Lung (tissue), 12 donors: Measurements from ENCODE around the gene PNMA8C. TPM values are rescaled to one million over a fixed set of nuclear protein-coding genes. Genes with fewer than 3 reads are reported as not detected.

ENCODE experiments used
- ATAC-seq: fragments of 200-7000 bp; cut with Tn5 transposase; one replicate; pipeline ENCODE4 v1.9.1; 2020; ENCODE audit warnings: moderate number of reproducible peaks; ENCODE audit not compliant: insufficient read depth, low FRiP score
- DNase-seq, 3 donors: peaks; one replicate each; pipeline ENCODE4 v3.0.0-alpha.2; 2013 to 2017
- H3K27ac ChIP-seq, 2 donors: one replicate each; pipeline ENCODE4 v1.5.1; 2013; ENCODE audit warnings: mild to moderate bottlenecking in 2 of 2, moderate library complexity in 2 of 2, control low read depth in 1 of 2, inconsistent platforms in 1 of 2, low read depth in 1 of 2, low read length in 1 of 2
- H3K27me3 ChIP-seq, 3 donors: one replicate each; pipeline ENCODE4 v1.5.1; 2013; ENCODE audit warnings: low read length in 2 of 3; ENCODE audit not compliant: control insufficient read depth in 3 of 3, insufficient read depth in 3 of 3
- H3K36me3 ChIP-seq, 4 donors: one replicate each; pipeline ENCODE4 v1.5.1; 2013; ENCODE audit warnings: low read length in 4 of 4, mild to moderate bottlenecking in 1 of 4, moderate library complexity in 1 of 4; ENCODE audit not compliant: control insufficient read depth in 4 of 4, insufficient read depth in 4 of 4
- H3K4me1 ChIP-seq, 5 donors: one replicate each; pipeline ENCODE4 v1.5.1; 2013; ENCODE audit warnings: low read length in 5 of 5, mild to moderate bottlenecking in 2 of 5, moderate library complexity in 1 of 5; ENCODE audit not compliant: control insufficient read depth in 5 of 5, insufficient read depth in 5 of 5
- H3K4me3 ChIP-seq: one replicate; pipeline ENCODE4 v1.5.1; 2013; ENCODE audit warnings: mild to moderate bottlenecking, control low read depth, moderate library complexity
- H3K9ac ChIP-seq, 2 donors: one replicate each; pipeline ENCODE4 v1.5.1; 2013; ENCODE audit warnings: low read length in 2 of 2, control low read depth in 1 of 2; ENCODE audit not compliant: insufficient read depth in 1 of 2
- H3K9me3 ChIP-seq, 4 donors: one replicate each; pipeline ENCODE4 v1.5.1; 2013; ENCODE audit warnings: low read length in 3 of 4, mild to moderate bottlenecking in 1 of 4, moderate library complexity in 1 of 4; ENCODE audit not compliant: control insufficient read depth in 4 of 4, insufficient read depth in 3 of 4
- CTCF ChIP-seq: IDR thresholded peaks from 2 replicates; pipeline ENCODE4 v1.5.1; 2012; ENCODE audit warnings: mild to moderate bottlenecking; ENCODE audit errors: control extremely low read depth, extremely low read depth
- WGBS, 2 donors: extraction: QIAGEN DNeasy Blood & Tissue Kit; methylation state at CpG; one replicate each; pipeline ENCODE4 v1.1.7; 2013; 5-methylcytosine and 5-hydroxymethylcytosine counted together
- polyA plus RNA-seq, 2 donors: library from polyadenylated mRNA; stranded (reverse); fragments of 200-250 nt; gene quantifications; one replicate each; pipeline ENCODE4 v1.2.1, GENCODE V29; 2013
- total RNA-seq, 2 donors: library from RNA; depleted of rRNA in 1 of 2; stranded (reverse); fragments of >200 nt in 1 of 2; gene quantifications; one replicate each; pipeline ENCODE4 v1.2.1, GENCODE V29; 2014 to 2021
- donor health status: control.
- donor health status: control.
- donor health status: Bipolar disorder and iron deficiency.
- donor health status: healthy.
- donor health status: DM: yes; HTN: yes; CAD: no.

PNMA8C gene
- total and polyA plus RNA-seq, 4 donors, result 0.04 to 1.2 (median 0.47) TPM

GRCh38 chr19:46411925-46412649 lies 16.6 kb downstream of the PNMA8C start:
- Histone ChIP-seq H3K4me3 (peak overlapping the region; percentile 6), H3K9ac (peak overlapping the region; percentile 34 to 37), H3K27me3 (no peaks in the 10 kb centered on the region), H3K4me1 (peaks cover 0 to 49% (median 21%) of the 10 kb centered on the region in 5 donors), H3K36me3 (peaks cover 0 to 13% (median 2%) of the 10 kb centered on the region in 4 donors), H3K9me3 (no peaks in the 10 kb centered on the region), H3K27ac (peak overlapping the region in 1 of 2 donors; percentile 63)
- no peak for TF ChIP-seq CTCF
- no peak for DNase-seq
- no peak for ATAC-seq
- 35 to 43% methylated on average over 46 to 54 of the region's 54 CpGs for WGBS, 2 donors

GRCh38 chr19:46411088-46411924 lies 17.4 kb downstream of the PNMA8C start:
- WGBS, 2 donors, result 68 to 81% methylated on average over 13 of the region's 13 CpGs
- H3K4me1 ChIP-seq, result peaks cover 0 to 48% (median 21%) of the 10 kb centered on the region in 5 donors
- peak overlapping the region; percentile 5 to 37 for H3K9ac ChIP-seq
- no peak overlapping the region for H3K27ac ChIP-seq
- no peak overlapping the region for H3K4me3 ChIP-seq
- H3K36me3 ChIP-seq, result peaks cover 0 to 13% (median 2%) of the 10 kb centered on the region in 4 donors
- DNase-seq, result no peak
- ATAC-seq, result no peak
- no peaks in the 10 kb centered on the region for H3K27me3 ChIP-seq
- no peak for TF ChIP-seq CTCF
- no peaks in the 10 kb centered on the region for H3K9me3 ChIP-seq

GRCh38 chr19:46410205-46411087 lies 18.3 kb downstream of the PNMA8C start:
- no peak for TF ChIP-seq CTCF
- H3K9ac ChIP-seq, result no peak overlapping the region
- peaks cover 0 to 41% (median 21%) of the 10 kb centered on the region in 5 donors for H3K4me1 ChIP-seq
- no peaks in the 10 kb centered on the region for H3K27me3 ChIP-seq
- H3K4me3 ChIP-seq, result no peak overlapping the region
- no peaks in the 10 kb centered on the region for H3K9me3 ChIP-seq
- DNase-seq, result no peak
- peaks cover 0 to 13% (median 2%) of the 10 kb centered on the region in 4 donors for H3K36me3 ChIP-seq
- H3K27ac ChIP-seq, result no peak overlapping the region
- WGBS, 2 donors, result 81 to 86% methylated on average over 13 of the region's 13 CpGs
- no peak for ATAC-seq
